NT2/D1 (cell line): Measurements from ENCODE around the gene ATP6V1A.

Source experiments
- SUZ12 ChIP-seq: IDR thresholded peaks from 2 replicates; pipeline ENCODE4 v1.6.1; 2011; ENCODE audit not compliant: insufficient read length, insufficient read depth; ENCODE audit errors: extremely low read depth
- YY1 ChIP-seq: IDR thresholded peaks from 2 replicates; pipeline ENCODE4 v1.6.1; 2011; ENCODE audit not compliant: insufficient read length, insufficient read depth
- ZNF274 ChIP-seq: IDR thresholded peaks from 2 replicates; pipeline ENCODE4 v1.6.1; 2011; ENCODE audit warnings: mild to moderate bottlenecking, low read depth, low read length

DNA sequence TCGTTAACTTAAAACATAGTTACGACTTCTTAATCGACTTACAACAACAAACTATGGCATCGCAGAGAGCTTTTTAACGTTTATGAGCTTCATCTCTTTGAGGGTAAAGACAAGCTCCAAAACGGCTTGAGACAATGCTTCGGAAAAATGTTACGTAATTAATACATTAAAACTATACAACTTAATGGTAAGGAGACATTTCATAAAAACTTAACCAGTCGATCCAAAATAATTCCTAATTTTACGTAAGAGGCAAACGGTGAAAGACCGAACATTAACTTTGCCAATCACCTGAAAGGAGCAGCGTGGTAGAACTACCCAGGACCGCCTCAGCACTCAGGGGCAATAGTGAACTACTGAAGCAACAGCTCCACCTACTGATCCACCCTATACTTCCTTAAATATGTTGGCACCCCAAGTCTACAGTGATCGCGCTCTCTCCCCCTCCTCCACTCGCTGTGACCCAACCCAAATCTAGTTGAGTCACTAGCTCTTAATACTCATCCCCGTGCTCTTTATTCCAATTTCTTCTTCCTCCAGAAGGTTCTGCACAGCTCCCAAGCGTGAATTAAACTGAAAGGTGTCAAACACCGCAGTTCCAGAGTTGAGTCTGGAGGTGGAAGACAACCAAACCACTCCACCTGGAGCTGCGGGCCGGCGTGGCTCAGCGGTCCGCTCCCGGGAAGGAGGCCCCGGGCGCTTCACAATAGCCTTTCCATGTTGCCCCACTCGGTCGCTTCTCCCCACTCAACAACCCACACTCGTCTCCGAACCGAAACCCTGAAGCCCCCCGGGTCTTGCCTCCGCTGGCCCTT, 1.7 kb upstream of the ATP6V1A start:
- TF ChIP-seq YY1 (no peak), ZNF274 (no peak), SUZ12 (no peak)
